HG03159 (cell line): ENCODE measurements around the gene GAGE13.
A peak's percentile ranks its signal among the peaks of the same experiment; 100 is the strongest.
"Not testable (repeated sequence)": the region's sequence is repeated elsewhere in the genome, so short reads cannot be mapped to it uniquely, and the experiment has no call there.

Experiments
- ATAC-seq: cut with Tn5 transposase; IDR thresholded peaks from one replicate; pipeline ENCODE4 v1.9.1; 2021; ENCODE audit warnings: mild to moderate bottlenecking, moderate library complexity; ENCODE audit not compliant: unreplicated experiment

The GAGE13 gene, protein sequence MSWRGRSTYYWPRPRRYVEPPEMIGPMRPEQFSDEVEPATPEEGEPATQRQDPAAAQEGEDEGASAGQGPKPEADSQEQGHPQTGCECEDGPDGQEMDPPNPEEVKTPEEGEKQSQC

DNA sequence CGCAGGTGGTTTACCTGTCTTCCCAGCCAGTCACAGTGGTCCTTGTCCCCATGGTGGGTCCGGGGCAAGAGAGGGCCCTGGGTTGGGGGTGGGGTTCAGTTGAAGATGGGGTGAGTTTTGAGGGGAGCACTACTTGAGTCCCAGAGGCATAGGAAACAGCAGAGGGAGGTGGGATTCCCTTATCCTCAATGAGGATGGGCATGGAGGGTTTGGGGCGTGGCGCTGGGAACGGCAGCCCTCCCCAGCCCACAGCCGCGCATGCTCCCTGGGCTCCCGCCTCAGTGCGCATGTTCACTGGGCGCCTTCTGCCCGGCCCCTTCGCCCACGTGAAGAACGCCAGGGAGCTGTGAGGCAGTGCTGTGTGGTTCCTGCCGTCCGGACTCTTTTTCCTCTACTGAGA is at the start of gene GAGE13:
TSS of gene GAGE13 (plus strand) at position 301 of the 400 bp plus-strand sequence. CDS start 1,156 bp downstream, outside the sequence.
- ATAC-seq = not testable (repeated sequence)

DNA sequence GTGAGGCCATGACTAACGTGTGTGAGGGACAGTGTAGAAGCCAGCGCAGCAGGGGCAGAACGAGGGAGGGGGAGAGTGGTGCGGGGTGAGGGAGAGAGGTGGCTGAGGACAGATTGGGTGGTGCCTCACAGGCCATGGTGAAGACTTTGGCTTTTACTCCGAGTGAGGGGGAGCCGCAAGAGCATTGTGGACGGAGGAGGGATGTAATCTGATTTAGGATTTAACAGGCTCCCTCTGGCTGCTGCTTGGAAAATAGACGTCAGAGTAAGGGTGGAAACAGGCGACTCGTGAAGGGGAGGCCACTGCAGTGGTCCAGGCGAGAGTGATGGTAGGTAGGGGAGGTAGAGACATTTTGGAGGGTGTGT is 48.8 kb upstream of the GAGE13 start:
- no peak for ATAC-seq

DNA sequence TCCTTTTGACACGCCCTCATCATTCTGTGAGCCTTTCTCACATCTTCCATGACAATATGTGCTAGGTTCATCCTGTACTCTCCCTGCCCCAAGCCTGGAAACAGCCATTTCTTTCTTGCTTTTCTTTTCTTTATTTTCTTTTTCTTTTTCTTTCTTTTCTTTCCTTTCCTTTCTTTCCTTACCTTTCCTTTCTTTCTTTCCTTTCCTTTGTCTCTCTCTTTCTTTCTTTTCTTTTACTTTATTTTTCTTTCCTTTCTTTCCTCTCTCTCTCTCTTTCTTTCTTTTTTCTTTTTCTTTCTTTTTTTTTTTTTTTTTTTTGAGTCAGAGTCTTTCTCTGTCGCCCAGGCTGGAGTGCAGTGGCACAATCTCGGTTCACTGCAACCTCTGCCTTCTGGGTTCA is 47.2 kb upstream of the GAGE13 start:
- no peak for ATAC-seq

DNA sequence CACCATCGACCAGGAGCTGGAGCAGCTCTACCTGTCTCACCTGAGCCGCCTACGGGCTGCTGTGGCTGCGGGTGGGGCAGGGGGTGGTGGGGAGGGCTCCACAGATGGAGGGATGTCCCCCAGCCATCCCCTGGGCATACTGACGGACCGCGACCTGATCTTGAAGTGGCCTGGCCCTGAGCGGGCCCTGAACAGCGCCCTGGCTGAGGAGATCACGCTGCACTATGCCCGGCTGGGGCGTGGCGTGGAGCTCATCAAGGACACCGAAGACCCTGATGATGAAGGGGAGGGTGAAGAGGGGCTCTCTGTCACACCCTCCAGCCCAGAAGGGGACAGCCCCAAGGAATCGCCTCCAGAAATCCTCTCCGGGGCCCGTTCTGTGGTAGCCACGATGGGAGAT is 45.2 kb upstream of the GAGE13 start:
- ATAC-seq = no peak

DNA sequence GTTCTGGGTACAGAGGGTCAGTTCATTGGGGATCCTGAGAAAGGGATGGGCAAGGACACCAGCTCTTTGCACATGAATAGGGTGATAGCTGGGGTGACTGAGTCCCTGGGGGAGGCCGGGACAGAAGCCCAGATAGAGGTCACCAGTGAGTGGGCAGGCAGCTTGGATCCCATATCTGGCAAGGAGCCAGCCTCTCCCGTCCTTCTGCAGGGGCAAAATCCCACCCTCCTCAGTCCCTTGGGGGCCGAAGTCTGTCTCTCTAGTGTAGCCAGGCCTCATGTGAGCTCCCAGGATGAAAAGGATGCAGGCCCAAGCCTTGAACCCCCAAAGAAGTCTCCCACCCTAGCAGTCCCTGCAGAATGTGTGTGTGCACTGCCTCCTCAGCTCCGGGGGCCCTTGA is 44.8 kb upstream of the GAGE13 start:
- no peak for ATAC-seq

DNA sequence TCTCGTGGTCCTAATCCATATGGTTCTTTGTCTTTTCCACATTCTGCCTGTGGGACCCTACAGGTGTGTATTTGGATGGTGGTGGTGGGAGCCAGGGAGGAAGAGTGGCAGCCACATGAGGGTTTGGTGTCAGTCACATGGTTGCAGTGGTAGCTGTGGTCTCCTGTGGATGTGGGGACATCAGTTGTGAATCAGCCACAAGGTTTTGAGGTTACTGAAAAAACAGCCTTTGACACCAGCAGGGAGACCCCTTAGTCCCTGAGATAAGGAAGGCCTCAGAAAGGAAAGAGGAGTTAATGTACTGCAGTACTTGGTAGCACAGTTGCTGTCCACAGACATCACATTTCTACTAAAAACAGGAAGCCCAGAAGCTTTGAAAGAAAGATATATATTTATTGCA is 43.7 kb upstream of the GAGE13 start:
- no peak for ATAC-seq

DNA sequence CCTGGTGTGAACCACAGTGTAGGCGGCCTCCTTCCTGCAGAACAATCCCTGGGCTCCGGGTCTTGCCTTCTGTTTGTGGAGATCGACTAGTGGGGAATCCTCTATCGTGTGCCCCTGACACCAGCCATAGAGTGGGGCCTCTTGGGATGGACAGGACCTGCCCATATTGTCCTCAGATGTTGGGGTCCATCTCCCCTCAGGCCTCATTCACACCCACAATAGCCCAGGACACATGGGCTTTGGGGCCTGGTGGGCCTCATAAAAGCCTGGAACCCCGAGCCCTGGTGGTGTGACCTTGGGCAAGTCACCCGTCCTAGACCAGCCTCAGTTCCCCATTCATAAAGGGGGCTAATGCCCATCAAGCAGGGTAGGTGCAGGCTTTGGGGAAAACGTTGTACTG is 41.2 kb upstream of the GAGE13 start:
- ATAC-seq = no peak

DNA sequence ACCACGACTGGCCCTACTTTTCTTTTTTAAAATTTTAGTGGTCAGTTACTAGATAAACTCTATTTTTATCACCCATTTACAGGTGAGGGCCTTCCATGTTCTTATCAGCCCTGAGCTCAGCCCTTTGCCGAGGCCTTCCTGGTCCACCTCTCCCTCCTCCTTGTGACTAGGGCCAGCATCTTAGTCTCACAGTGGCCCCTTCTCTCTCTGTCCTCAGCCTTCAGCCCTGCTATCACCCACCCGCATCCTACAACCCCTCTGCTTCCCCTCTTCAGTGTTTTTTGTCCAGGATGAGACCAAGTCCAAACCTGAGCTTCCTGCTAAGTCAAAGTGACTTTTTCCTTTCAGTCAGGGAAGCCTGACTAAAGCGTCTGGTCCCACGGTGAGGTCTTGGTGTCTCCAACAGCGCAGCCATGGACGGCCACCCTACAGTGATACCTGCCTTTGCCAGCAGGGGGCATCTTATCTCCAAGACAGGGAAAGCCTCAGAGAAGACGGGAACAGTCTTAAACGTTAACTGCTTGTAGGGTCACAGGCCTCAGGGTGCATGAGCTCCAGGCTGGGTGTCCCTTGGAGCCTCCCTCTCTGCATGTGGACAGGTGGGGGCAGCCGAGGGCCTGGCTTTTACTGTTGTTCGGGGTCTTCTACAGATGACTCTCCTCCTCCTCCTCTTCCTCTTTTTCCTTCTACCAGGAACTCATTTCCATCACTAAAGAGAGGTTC is 39.6 kb upstream of the GAGE13 start:
- ATAC-seq = peak; percentile 62

DNA sequence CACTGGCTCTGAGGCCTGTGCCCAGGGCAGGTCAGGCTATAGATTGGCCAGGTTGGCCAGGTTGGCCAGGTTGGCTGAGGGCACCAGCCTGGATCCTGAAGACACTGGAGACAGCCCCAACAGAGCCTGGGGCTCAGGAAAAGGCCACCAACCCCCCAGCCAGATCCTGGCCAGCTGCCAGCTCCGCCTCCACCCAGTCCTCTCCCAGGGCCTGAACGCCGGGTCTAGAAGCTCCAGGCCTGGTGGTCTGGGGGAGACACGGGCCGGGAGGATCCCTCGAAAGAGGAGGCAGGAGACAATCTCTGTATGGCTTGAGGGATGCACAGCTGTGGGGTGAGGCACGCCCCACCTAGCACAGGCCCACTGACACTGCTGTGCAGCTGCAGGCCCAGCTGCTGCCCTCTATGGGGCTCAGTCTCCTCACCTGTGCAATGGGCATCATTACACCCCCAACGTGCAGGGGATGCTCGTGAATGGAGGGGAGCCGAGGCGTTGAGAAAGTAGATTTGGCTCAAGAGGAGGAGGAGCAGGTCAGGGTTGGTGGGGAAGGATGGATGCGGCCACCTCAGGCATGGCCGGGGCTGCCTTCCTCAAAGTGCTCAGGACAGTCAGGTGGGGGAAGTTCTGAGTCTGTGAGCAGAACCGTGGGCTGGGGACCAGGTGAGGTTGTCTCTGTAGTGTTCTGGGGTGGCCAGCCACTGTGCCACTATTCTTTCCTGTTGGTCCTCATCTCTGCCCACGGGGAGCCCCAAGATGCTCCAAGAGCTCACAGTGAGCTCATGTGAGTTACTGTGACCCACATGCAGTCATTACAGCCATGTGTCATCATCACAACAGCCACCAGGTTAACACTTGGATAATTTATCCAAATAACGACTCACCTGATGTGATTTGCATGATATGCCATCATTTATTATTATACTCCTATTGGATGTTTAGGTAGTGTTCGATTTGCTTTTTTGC is 38.7 kb upstream of the GAGE13 start:
- no peak for ATAC-seq

DNA sequence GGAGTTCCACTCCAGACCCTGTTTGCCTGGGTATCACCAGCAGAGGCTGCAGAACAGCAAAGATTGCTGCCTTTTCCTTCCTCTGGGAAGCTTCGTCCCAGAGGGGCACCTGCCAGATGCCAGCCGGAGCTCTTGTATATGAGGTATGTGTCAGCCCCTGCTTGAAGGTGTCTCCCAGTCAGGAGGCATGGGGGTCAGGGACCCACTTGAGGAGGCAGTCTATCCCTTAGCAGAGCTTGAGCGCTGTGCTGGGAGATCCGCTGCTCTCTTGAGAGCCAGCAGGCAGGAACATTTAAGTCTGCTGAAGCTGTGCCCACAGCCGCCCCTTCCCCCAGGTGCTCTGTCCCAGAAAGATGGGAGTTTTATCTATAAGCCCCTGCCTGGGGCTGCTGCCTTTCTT is 32.1 kb upstream of the GAGE13 start:
- ATAC-seq = not testable (repeated sequence)

DNA sequence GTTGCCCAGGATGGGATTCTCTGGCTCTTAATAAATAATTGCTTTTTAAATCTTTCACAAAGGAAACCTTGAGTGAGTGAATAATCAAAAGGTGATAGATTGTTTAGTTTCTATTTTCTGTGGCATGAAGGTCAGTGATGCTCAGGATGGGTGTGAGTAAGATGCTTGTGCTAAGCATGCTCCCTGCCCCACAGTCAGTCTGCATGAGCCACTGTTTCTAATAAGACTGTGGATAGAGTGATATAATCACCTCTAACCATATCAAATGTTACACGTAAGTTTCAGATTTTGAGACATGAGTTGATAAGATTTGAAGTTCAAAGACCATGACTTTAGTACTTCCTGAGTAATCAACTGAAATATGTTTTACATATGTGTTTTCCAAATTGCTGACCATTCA is 30.7 kb upstream of the GAGE13 start:
- ATAC-seq = no peak

DNA sequence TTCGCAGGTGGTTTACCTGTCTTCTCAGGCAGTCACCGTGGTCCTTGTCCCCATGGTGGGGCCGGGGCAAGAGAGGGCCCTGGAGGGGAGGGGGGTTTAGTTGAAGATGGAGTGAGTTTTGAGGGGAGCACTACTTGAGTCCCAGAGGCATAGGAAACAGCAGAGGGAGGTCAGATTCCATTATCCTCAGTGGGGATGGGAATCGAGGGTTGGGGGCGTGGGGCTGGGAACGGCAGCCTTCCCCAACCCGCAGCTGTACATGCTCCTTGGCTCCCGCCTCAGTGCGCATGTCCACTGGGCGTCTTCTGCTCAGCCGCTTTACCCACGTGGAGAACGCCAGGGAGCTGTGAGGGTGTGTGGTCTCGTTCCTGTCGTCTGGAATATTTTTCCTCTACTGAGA is 28.0 kb upstream of the GAGE13 start, which contains the start of gene GAGE10:
TSS of gene GAGE10 (plus strand) at position 301 of the 400 bp plus-strand sequence. CDS start 1,214 bp downstream, outside the sequence.
- no peak for ATAC-seq

DNA sequence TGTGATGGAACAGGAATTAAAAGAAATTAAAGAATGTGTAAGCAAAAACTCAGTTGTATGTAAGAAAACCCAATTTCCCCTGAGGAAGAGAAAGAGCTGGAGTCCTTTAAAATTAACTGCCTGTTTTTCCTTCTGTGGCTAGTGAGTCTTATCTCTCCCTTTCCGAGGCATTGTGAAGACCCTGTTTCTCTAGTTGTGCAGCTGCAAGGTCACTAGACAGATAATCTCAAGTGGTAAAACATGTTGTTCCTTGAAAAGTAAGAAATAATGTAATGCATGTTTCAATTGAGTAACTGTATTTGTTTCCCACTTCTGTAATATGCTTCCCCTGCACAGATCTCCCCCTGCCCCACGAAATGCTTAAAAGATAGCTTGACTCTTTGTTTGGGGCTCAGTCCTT is 23.6 kb upstream of the GAGE13 start:
- ATAC-seq = not testable (repeated sequence)

DNA sequence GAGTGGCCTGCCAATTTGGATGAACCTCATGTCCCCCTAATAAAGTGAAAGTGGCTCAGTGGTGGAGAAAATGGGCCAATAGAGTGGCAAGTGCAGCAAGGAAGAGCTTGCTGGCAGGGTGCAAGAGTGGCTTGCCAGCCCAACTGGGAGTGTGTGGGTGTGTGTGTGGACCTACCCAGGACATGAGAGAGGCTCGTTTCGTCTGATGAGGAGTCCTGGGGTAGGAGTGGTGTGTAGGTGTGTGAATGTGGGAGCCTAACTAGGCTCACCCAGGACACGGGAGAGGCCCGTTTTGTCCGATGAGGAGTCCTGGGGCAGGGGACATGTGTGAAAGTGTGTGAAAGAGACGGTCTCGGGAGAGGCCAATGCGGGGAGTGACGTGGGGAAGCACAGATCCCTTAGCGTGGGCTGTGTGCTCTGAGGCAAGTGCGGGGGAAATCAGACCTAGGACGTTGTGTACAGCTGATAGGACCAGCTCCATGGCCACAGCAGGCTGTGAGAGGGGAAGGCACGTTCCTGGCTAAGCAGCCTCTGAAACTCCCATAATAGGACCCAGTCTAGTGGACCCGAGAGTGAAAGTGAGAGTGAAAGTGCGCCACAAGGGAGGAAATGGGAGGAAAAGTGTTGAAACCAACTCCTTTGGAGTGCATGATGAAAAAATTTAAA is 22.6 kb upstream of the GAGE13 start:
- no peak for ATAC-seq

DNA sequence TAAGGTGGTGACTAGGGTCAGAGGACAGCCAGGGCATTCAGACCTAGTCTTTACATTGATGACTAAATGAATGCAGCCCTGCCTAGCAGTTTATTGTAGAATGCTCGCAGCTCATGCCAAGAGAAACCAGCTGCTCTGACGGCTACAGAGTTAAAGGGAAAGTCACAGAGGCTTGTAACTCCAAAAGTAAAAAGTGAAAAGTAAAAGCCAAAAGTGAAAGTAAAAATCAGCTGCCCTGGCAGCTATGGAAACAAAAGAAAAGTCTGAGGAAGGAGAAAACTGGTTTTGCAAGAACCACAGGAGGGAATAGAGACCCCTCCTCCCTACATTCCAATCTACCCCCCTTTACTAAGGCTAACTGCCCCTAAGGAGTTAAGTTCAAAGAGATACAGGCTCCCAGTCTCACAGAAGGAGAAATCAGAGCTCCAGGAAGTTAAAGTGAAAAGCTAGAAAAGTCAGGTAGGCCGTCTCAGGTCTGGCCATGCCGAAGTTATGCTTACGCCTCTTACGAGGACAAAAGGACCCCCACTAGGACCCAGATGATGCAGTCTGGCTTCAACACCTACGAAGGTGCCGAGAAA is 21.9 kb upstream of the GAGE13 start:
- no peak for ATAC-seq

DNA sequence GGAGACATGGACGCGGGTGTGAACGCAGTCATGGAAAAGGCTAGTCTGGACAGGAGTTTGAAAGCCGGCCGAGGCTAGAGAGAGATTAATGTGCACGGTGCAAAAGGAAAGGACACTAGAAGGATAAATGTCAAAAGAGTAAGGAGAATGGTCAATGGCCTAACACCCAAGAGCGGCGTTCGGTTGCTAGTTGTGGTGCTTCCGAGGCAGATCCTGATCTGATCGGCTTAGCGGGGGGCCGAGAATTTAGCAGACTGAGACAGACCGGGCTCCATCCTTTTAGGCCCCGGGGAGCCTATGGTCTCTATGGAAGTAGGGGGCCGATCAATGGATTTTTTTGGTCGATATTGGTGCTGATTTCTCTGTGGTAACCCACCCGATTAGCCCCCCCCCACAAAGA is 21.0 kb upstream of the GAGE13 start:
- ATAC-seq = no peak

DNA sequence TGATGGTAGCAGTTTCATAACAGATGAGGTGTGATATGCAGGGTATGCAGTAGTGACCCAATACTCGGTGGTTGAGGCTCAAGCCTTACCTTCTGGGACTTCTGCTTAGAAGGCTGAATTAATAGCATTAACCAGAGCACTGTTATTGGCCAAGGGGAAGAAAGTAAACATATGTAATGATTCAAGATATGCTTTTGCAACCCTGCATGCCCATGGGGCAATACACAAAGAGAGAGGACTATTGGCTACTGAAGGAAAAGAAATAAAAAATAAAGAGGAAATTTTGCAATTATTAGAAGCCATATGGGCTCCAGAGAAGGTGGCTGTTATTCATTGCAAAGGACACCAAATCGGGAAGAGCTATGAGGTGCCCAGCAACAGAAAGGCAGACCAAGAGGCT is 19.2 kb upstream of the GAGE13 start:
- no peak for ATAC-seq

DNA sequence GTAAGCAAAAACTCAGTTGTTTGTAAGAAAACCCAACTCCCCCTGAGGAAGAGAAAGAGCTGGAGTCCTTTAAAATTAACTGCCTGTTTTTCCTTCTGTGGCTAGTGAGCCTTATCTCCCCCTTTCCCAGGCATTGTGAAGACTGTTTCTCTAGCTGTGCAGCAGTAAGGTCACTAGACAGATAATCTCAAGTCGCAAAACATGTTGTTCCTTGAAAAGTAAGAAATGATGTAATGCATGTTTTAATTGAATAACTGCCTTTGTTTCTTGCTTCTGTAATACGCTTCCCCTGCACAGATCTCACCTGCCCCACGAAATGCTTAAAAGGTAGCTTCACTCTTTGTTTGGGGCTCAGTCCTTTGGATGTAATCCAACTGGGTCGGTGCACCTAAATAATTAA is 15.3 kb upstream of the GAGE13 start:
- ATAC-seq = no peak

DNA sequence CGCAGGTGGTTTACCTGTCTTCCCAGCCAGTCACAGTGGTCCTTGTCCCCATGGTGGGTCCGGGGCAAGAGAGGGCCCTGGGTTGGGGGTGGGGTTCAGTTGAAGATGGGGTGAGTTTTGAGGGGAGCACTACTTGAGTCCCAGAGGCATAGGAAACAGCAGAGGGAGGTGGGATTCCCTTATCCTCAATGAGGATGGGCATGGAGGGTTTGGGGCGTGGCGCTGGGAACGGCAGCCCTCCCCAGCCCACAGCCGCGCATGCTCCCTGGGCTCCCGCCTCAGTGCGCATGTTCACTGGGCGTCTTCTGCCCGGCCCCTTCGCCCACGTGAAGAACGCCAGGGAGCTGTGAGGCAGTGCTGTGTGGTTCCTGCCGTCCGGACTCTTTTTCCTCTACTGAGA is 9.6 kb upstream of the GAGE13 start, which contains the start of gene GAGE12J:
TSS of gene GAGE12J (plus strand) at position 301 of the 400 bp plus-strand sequence. CDS start 1,157 bp downstream, outside the sequence.
- ATAC-seq = not testable (repeated sequence)

DNA sequence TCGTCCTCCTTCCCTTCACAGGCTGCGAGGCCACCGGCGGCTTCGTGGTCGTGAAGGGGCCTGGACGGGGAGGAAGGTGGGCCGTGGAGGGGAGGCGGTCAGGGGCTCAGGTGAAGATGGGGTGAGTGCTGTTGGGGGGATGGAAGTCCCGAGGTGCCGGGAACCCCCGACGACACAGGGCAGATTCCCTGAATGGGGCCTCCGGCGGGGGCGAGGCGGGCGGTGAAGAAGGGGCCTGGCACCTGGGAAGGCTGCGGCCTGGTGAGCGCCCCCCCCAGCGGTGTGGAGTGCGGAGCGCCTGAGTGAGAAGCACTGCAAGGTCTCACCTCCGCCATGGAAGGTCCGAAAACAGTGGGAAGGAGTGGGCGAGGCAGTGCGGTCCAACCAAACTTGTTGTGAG is 9.1 kb upstream of the GAGE13 start:
- not testable (repeated sequence) for ATAC-seq

DNA sequence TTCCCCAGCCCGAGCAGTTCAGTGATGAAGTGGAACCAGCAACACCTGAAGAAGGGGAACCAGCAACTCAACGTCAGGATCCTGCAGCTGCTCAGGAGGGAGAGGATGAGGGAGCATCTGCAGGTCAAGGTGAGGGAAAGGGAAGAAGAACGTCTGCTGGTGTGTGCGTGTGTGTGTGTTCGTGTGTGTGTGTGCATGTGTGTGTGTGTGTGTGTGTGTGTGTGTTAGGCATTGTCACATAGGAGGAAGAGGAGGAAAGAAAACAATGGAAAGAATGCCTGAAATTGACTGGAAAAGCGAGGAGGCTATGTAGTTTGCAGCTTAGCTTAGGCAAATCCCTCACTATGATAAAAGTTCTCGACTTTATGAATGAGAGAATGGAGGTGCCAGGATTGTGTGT is 7.6 kb upstream of the GAGE13 start:
- ATAC-seq = not testable (repeated sequence)
